GM19372 (cell line): ENCODE measurements around the gene RUSC1.

Experiments
- ATAC-seq: cut with Tn5 transposase; IDR thresholded peaks from one replicate; pipeline ENCODE4 v1.9.1; 2021; ENCODE audit warnings: mild to moderate bottlenecking, low read depth, moderate library complexity; ENCODE audit not compliant: unreplicated experiment

The RUSC1 gene

GRCh38 chr1:155294520-155295182 is 26.0 kb upstream of the RUSC1 start:
- ATAC-seq: no peak

- no peak for ATAC-seq
Observed at GRCh38 chr1:155295183-155295941, 25.3 kb upstream of the RUSC1 start.

- no peak for ATAC-seq
Observed at GRCh38 chr1:155295942-155296267, 24.8 kb upstream of the RUSC1 start.

GRCh38 chr1:155296661-155297060 is 24.0 kb upstream of the RUSC1 start:
- no peak for ATAC-seq

- no peak for ATAC-seq
Observed at GRCh38 chr1:155297384-155297783, 23.3 kb upstream of the RUSC1 start.

GRCh38 chr1:155300024-155300423 is 20.7 kb upstream of the RUSC1 start:
- no peak for ATAC-seq

GRCh38 chr1:155300553-155301329 is 20.0 kb upstream of the RUSC1 start:
- no peak for ATAC-seq

GRCh38 chr1:155301342-155301841 is 19.3 kb upstream of the RUSC1 start, which contains the start of gene PKLR:
TSS of gene PKLR (minus strand) at chr1:155301438. CDS start at chr1:155301395, 43 bp downstream.
- ATAC-seq: no peak

GRCh38 chr1:155304558-155305063 is 16.1 kb upstream of the RUSC1 start:
- ATAC-seq: no peak

- no peak for ATAC-seq
Observed at GRCh38 chr1:155305881-155306391, 14.8 kb upstream of the RUSC1 start.

- ATAC-seq: no peak
Observed at GRCh38 chr1:155307247-155307740, 13.4 kb upstream of the RUSC1 start.

GRCh38 chr1:155308493-155309422 is 11.9 kb upstream of the RUSC1 start, which contains the start of gene FDPS:
TSS of gene FDPS (plus strand) at chr1:155308866. CDS start at chr1:155309790, 924 bp downstream.
- ATAC-seq: peak; percentile 93

- no peak for ATAC-seq
Observed at GRCh38 chr1:155309423-155310021, 11.2 kb upstream of the RUSC1 start.

- ATAC-seq: no peak
Observed at GRCh38 chr1:155313261-155313660, 7.4 kb upstream of the RUSC1 start.

GRCh38 chr1:155316922-155317321 is 3.8 kb upstream of the RUSC1 start:
- no peak for ATAC-seq

GRCh38 chr1:155318082-155318481 is 2.6 kb upstream of the RUSC1 start:
- ATAC-seq: no peak

GRCh38 chr1:155319536-155319935 is 1.2 kb upstream of the RUSC1 start:
- ATAC-seq: no peak

GRCh38 chr1:155320252-155320651 is 442 bp upstream of the RUSC1 start:
- no peak for ATAC-seq
